Body of pancreas (tissue), 4 donors: Measurements from ENCODE around the gene ATXN1.

Experiments
- POLR2A ChIP-seq, 3 donors: fragments of 450-650 bp; IDR thresholded peaks; one replicate each; pipeline ENCODE4 v1.6.1; 2016; ENCODE audit warnings: antibody characterized with exemption in 3 of 3, mild to moderate bottlenecking in 2 of 3
- TF ChIP-seq, protein P1 (sequence below), 7 experiments: fragments of 450-650 bp in 4 of 7; fragments of 200-600 bp in 3 of 7; sonication (generic) in 3 of 7; IDR thresholded peaks; one replicate each; pipeline ENCODE4 v1.5.1; 2016 to 2019; ENCODE audit warnings: antibody characterized with exemption in 7 of 7

GRCh38 chr6:16285467-16286150 is 475.7 kb downstream of the ATXN1 start:
- TF ChIP-seq, protein P1, sequence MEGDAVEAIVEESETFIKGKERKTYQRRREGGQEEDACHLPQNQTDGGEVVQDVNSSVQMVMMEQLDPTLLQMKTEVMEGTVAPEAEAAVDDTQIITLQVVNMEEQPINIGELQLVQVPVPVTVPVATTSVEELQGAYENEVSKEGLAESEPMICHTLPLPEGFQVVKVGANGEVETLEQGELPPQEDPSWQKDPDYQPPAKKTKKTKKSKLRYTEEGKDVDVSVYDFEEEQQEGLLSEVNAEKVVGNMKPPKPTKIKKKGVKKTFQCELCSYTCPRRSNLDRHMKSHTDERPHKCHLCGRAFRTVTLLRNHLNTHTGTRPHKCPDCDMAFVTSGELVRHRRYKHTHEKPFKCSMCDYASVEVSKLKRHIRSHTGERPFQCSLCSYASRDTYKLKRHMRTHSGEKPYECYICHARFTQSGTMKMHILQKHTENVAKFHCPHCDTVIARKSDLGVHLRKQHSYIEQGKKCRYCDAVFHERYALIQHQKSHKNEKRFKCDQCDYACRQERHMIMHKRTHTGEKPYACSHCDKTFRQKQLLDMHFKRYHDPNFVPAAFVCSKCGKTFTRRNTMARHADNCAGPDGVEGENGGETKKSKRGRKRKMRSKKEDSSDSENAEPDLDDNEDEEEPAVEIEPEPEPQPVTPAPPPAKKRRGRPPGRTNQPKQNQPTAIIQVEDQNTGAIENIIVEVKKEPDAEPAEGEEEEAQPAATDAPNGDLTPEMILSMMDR (IDR thresholded peaks at IDR 0.05), result no peak
- no peak for TF ChIP-seq POLR2A (IDR thresholded peaks at IDR 0.05)
